Measurements from ENCODE around the gene SAPCD2. TPM values are rescaled to one million over a fixed set of nuclear protein-coding genes. Genes with fewer than 3 reads are reported as not detected.

SAPCD2 gene
- total and polyA plus RNA-seq, 2 of the 8 experiments (the other 6 are each of a cell fraction or from before 2014, with no cell fraction given), result 12.7 to 32.1 TPM

DNA sequence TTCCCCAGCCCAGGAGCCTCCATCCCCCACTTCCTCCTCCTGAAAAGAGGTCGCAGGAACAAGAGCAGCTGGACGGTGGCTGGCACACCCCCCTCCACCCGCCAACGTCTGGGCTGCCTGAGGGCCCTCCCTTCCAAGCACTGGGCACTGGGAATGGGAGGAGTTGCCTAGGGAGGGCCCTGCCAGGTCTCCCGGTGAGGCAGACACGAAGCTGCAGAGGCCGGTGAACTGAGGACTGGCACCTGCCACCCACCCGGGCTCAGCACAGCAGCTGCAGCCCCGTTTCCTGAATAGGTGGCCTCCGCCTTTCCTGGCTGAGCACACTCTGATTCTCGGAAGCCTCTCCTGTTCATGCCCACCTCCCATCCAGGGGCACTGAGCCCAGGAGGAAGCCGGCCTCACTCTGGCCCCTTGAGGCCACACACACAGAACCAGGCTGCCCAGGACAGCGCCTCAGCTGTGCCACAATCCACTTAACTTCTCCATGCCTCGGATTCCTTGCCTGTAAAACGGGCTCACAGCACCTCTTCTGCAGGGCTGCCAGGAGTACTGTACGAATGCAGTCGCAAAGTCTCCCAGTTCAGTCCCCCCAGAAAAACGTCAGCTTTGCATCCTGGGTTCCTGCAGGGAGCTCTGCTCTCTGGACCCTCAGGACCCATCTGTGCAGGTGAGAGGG is 25.7 kb downstream of the SAPCD2 start:
- CTCF ChIA-PET (ENCODE audit: partially characterized antibody), result interaction anchor here (0.8 to 4.1 kb wide), 14 partner anchors 10 to 202 kb away, joined by 3 to 27 read pairs (median 4); partner anchors contain the start of genes AJM1, FUT7 and GRIN1
- peaks cover 12% of the 10 kb centered on the region; the same call in 1 of the 2 replicates for H3K23me2 ChIP-seq (ENCODE audit: low read depth, low read length)
- H2BK20ac ChIP-seq (ENCODE audit: low read length), result no peak overlapping the region
- H2BK12ac ChIP-seq (ENCODE audit: low read depth, low read length), result 0 out of 2 replicates have a peak overlapping the region, but pooled peaks have one; percentile 17
- H2BK15ac ChIP-seq (ENCODE audit: low read length), result no peak overlapping the region
- H4K20me1 ChIP-seq (replicated peaks in 1 of 2; ENCODE audit: control insufficient read depth in 1 of 2, insufficient read depth in 2 of 2, low read length in 2 of 2), result peaks cover 8 to 25% of the 10 kb centered on the region in 2 experiments
- peaks cover 9% of the 10 kb centered on the region for H3K79me1 ChIP-seq (ENCODE audit: low read depth, low read length)
- H2BK5ac ChIP-seq (ENCODE audit: low read depth, low read length), result no peak overlapping the region
- H4K5ac ChIP-seq (ENCODE audit: insufficient read length, low read depth, low read length), result no peak overlapping the region
- no peak overlapping the region for H3K23ac ChIP-seq (ENCODE audit: insufficient read length)
- peak overlapping the region; percentile 34 to 99 for H3K4me2 ChIP-seq (ENCODE audit: insufficient read depth in 1 of 2, low read depth in 2 of 2, low read length in 2 of 2)
- POLR2A ChIA-PET (ENCODE audit: partially characterized antibody), result interaction anchor here (1.0 to 2.4 kb wide), 4 partner anchors 13 to 200 kb away, joined by 3 to 5 read pairs (median 4); partner anchors contain the start of genes FUT7 and TUBB4B
- FAIRE-seq (no peak), DNase-seq (ENCODE audit: low read depth in 1 of 2, low spot score in 2 of 2) (no peak)
- no peak overlapping the region for H2AK5ac ChIP-seq (ENCODE audit: low read depth, low read length)
- H3K18ac ChIP-seq (ENCODE audit: extremely low read depth, low read length), result no peak overlapping the region
- H3K4me3 ChIP-seq (ENCODE audit: extremely low read depth in 1 of 4, insufficient read depth in 2 of 4, low read depth in 3 of 4, low read length in 4 of 4), result peak overlapping the region; percentile 38 to 62 (median 56); a peak in 3 of 8 replicates
- no peak overlapping the region for H3K14ac ChIP-seq (ENCODE audit: insufficient read length)
- TF ChIP-seq TBP (IDR thresholded peaks at IDR 0.05; ENCODE audit: low read depth, low read length) (no peak), POLR2A (IDR thresholded peaks at IDR 0.05; ENCODE audit: control extremely low read depth in 1 of 2, low read depth in 2 of 2, low read length in 2 of 2) (no peak), RBBP5 (IDR thresholded peaks at IDR 0.05; ENCODE audit: borderline replicate concordance, low read depth, low read length) (no peak), MAFK (IDR thresholded peaks at IDR 0.05; ENCODE audit: low read depth, low read length) (no peak), SRF (IDR thresholded peaks at IDR 0.05; ENCODE audit: low read depth, low read length) (no peak), ASH2L (IDR thresholded peaks at IDR 0.05; ENCODE audit: low read length) (no peak), PHF8 (conservative IDR thresholded peaks at IDR 0.05; ENCODE audit: low read depth, low read length) (no peak), BRCA1 (IDR thresholded peaks at IDR 0.05; ENCODE audit: low read depth, low read length) (no peak), KDM5A (IDR thresholded peaks at IDR 0.05; ENCODE audit: low read length) (no peak), SAP30 (IDR thresholded peaks at IDR 0.05; ENCODE audit: insufficient read depth, insufficient replicate concordance, low read length) (no peak)
- peaks cover 3 to 14% (median 8%) of the 10 kb centered on the region in 4 experiments; a peak in 6 of 7 replicates for H3K4me1 ChIP-seq (replicated peaks in 1 of 4; ENCODE audit: control insufficient read depth in 3 of 4, insufficient read depth in 4 of 4, low read length in 3 of 4)
- 75% methylated on average over 14 of the region's 18 CpGs; no CpG with 5 or more reads in 1 of the 2 experiments for WGBS, 2 experiments (ENCODE audit: extremely low coverage in 1 of 2, insufficient coverage in 1 of 2, insufficient read length in 1 of 2, insufficient replicate concordance in 2 of 2, low coverage in 1 of 2, low lambda C conversion rate in 2 of 2, missing lambda C conversion rate in 1 of 2)
- peaks cover 17 to 39% (median 28%) of the 10 kb centered on the region in 4 experiments for H3K27me3 ChIP-seq (replicated peaks in 1 of 4; ENCODE audit: control insufficient read depth in 3 of 4, extremely low read depth in 1 of 4, insufficient read depth in 3 of 4, low read length in 3 of 4)
- no peak overlapping the region for H3K4ac ChIP-seq (replicated peaks; ENCODE audit: insufficient read length, low read depth, low read length)
- H3K36me3 ChIP-seq (ENCODE audit: control insufficient read depth in 2 of 4, insufficient read depth in 4 of 4, low read length in 3 of 4), result peaks cover 0 to 2% (median 0%) of the 10 kb centered on the region in 4 experiments; a peak in 1 of 8 replicates
- no peak overlapping the region for H3K27ac ChIP-seq (ENCODE audit: low read depth, low read length)
- no peaks in the 10 kb centered on the region for H3K9me3 ChIP-seq (ENCODE audit: insufficient read depth in 2 of 2, low read depth in 1 of 2, low read length in 1 of 2)
- H2AFZ ChIP-seq (ENCODE audit: low read length), result no peak overlapping the region
- H2BK120ac ChIP-seq (replicated peaks; ENCODE audit: low read depth, low read length), result no peak overlapping the region
- no peak overlapping the region for H3K56ac ChIP-seq (replicated peaks; ENCODE audit: insufficient read length, low read depth, low read length)
- H3K79me2 ChIP-seq (ENCODE audit: control insufficient read depth in 1 of 2, insufficient read depth in 2 of 2, low read length in 2 of 2), result peaks cover 0 to 4% of the 10 kb centered on the region in 2 experiments; a peak in 1 of 4 replicates
- no peak overlapping the region for H3K9ac ChIP-seq (replicated peaks in 1 of 4; ENCODE audit: extremely low read depth in 1 of 4, low read depth in 3 of 4, low read length in 3 of 4)
- H4K91ac ChIP-seq (replicated peaks; ENCODE audit: insufficient read length, low read length), result no peak overlapping the region
- no peak overlapping the region for H4K8ac ChIP-seq (ENCODE audit: extremely low read depth, insufficient read depth, low read length)
